GM18520 (cell line): ENCODE results near the gene ZRANB3.
"Not testable (repeated sequence)": the region's sequence is repeated elsewhere in the genome, so short reads cannot be mapped to it uniquely, and the experiment has no call there.

ENCODE experiments used
- ATAC-seq: cut with Tn5 transposase; IDR thresholded peaks from one replicate; pipeline ENCODE4 v1.9.1; 2021; ENCODE audit not compliant: unreplicated experiment

Gene ZRANB3

DNA sequence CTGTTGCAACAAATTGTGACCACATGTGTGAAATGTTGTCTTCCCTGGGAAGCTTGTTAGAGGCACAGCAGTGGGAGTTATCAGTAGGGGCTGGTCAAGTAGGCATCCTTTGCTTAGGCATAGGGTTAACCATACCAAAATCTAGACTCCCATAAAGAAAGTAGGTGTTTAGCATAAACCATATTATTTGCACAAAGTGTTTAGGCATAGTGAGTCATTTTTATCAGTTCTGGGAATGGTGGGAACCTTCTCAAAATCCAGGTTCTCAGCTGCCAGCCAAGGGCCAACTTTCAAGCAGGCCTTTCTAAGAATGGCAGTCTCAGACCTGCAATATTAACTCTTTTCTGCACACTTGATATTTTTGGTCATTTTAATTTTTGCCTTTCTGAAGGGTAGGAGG lies 390.4 kb downstream of the ZRANB3 start:
- no peak for ATAC-seq

DNA sequence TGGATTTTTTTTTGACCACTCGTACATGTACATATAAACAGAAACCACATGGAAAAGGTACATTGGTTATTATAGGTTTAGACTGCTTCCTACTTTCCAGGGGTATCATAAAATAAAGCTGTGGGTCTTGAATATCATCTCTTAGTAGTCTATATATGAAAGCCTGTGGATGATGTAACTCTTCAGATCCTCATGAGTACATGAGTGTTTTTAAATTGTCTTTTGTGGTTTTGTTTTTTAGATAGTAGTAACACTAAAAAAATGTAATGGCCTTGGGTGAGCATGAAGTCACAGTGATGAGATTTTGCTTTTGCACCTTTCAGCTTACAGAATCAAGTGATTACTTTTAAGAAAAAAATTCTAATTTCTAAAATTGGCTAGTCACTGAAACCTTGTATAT lies 398.7 kb downstream of the ZRANB3 start:
- no peak for ATAC-seq

DNA sequence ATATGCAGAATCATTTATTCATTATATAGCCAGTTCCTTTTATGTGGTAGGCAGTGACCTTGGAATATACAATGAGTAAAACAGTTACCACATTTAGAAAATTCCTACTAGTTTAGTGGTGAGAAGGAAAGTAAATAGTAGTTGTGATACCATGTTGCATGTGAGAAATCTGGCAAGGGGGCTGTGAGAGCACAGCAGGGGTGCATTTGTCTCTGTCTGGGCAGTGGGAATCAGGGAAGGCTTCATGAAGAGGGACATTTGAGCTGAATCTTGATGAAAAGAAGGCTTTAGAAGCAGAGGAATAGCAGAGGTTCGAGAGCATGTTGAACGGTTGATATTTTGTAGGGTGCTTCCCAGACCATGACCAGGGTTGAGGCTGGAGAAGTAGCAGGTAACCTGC lies 400.3 kb downstream of the ZRANB3 start:
- ATAC-seq = no peak

DNA sequence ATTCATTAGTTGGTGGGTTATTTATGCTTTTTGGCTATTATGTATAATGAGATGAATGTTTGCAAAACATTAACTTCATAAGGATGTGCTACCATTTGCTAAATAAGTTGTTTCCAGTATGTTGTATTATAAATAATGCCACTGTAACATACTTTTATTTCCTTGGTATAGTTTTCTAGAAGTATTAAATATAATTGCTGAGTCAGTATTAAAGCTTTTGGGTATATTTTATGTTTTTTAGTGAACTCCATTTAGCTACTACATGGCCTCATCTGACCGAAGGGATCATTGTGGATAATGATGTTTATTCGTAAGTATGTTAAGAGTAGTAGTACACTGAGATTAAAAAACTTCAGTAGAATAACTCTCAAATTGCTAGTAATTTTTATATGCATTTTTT lies 405.1 kb downstream of the ZRANB3 start:
- no peak for ATAC-seq

DNA sequence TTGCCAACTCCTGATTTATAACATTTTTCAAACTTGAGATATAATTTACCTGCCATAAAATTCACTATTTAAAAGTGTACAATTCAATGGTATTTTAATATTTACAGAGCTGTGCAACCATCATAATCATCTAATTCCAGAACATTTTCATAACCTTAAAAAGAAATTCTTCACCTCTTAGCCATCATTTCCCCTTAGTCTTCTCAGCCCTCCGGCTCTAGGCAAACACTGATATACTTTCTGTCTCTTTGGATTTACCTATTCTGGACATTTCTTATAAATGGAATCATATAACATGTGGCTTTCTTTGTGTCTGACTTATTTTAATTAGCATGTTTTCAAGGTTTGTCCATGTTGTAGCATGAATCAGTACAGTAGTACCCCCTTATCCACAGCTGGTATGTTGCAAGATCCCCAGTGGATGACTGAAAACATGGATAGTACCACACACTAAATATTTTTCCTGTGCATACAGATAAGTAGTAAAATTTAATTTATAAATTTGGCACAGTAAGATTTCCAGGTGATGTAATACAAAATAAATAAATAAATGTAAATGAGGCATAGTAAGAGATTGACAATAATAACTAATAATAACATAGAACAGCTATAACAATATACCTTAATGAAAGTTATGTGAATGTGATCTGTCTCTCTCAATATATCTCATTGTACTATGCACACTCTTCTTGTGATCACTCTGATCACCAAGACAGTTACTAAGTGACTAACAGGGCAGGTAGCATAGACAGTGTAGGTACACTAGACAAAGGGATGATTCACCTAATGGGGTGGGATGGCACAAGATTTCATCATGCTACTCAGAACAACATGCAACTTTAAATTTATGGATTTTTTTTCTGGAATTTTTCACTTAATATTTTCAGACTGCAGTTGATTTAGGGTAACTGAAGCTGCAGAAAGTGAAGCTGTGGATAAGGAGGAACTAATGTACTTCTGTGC lies 405.8 kb downstream of the ZRANB3 start:
- ATAC-seq = no peak

DNA sequence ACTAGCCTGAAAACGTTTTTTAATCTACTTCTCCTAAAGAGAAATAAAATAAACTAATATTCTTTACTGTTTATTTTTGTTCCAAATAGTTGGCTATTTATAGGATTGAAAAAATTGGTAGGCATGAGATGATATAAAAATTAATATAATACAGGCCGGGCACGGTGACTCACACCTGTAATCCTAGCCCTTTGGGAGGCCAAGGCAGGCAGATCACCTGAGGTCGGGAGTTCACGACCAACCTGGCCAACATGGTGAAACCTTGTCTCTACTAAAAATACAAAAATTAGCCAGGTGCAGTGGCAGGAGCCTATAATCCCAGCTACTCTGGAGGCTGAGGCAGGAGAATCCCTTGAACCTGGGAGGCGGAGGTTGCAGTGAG lies 409.4 kb downstream of the ZRANB3 start:
- not testable (repeated sequence) for ATAC-seq

DNA sequence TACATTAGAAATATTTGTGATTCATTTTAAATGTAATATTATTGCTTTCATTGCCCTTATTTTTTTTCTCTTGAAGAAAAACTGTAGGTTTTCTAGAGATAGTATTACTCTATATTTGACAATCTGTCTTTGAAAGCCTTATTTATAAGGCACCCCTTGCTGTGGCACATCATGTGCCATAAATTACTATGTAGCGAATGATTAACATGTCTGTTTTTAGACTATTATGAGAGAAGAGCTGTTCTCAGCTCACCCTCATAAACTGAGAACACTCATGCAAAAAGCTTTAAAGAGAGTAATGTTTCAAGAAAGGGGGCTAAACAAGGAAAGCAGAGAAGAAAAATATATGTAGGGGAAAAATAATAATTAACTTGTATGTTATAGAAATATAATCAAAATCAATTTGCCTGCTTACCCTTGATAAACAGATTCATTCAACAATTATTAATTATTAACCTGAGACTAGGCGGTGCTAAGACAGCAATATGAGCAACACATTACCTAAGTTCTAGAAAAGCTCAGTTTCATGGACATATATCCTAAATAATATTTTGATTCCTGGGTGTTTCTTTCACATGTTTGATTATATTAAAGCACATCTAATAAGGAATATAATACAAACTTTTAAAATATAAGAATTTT lies 409.9 kb downstream of the ZRANB3 start:
- no peak for ATAC-seq

DNA sequence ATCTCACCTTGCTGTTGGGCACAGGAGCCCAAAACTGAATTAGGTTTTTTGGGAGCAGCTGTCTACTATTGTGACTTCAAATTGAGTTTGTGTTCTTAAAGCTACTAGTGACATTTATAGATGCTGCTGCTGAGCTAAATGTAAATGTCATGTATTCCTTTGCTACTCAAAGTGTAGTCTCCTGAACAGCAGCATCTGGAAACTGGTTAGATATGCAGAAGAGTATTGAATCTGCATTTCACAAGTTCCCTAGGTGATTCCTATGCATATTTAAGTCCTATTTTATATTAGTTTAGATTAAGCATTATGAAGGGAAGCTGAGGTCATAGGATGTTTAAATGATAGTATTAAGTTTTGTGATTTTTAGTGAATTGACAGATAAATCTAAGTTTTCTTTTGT lies 411.4 kb downstream of the ZRANB3 start:
- no peak for ATAC-seq

DNA sequence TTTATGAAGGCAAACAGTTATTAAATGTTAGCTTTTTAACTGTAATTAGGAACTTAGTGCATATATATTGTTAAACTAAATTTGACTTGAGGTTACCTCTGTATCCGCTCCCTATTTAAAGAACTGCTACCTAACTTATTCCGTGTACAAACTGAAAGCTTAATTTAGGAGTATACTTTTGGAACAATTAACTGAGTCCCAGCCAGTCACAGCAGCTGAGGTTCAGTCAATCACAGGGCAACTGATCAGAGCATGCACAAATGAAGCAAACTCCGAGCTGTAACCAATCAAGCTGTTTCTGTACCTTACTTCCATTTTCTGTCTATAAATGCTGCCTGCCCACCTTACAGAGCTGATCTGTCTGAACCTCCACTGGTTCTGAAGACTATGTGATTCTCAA lies 417.7 kb downstream of the ZRANB3 start:
- ATAC-seq = no peak

DNA sequence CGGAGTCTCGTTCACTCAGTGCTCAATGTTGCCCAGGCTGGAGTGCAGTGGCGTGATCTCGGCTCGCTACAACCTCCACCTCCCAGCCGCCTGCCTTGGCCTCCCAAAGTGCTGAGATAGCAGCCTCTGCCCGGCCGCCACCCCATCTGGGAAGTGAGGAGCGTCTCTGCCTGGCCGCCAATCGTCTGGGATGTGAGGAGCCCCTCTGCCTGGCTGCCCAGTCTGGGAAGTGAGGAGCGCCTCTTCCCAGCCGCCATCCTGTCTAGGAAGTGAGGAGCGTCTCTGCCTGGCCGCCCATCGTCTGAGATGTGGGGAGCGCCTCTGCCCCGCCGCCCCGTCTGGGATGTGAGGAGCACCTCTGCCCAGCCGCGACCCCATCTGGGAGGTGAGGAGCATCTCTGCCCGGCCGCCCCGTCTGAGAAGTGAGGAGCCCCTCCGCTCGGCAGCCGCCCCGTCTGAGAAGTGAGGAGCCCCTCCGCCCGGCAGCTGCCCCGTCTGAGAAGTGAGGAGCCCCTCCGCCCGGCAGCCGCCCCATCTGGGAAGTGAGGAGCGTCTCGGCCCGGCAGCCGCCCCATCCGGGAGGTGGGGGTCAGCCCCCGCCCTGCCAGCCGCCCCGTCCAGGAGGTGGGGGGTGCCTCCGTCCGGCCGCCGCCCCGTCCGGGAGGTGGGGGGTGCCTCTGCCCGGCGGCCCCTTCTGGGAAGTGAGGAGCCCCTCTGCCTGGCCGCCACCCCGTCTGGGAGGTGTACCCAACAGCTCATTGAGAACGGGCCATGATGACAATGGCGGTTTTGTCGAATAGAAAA lies 425.3 kb downstream of the ZRANB3 start:
- ATAC-seq = not testable (repeated sequence)

DNA sequence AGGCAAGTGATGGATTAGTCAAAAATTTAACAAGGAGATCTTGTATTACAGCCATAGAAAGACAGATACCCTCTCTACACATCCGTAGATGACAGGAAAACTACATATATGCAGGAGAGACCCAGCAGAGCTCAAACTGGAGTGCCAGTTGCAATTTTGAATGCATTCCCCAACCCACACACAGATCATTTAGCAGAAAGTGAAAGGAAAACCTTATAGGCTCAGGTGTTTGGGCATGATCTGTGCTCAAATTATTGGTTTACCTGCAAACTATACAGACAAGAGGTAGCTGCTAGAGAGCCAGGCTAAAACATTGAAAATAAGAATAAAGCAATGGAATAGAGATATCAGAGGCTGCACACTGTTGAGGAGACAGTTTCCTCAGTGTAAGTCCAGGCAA lies 427.2 kb downstream of the ZRANB3 start:
- no peak for ATAC-seq

DNA sequence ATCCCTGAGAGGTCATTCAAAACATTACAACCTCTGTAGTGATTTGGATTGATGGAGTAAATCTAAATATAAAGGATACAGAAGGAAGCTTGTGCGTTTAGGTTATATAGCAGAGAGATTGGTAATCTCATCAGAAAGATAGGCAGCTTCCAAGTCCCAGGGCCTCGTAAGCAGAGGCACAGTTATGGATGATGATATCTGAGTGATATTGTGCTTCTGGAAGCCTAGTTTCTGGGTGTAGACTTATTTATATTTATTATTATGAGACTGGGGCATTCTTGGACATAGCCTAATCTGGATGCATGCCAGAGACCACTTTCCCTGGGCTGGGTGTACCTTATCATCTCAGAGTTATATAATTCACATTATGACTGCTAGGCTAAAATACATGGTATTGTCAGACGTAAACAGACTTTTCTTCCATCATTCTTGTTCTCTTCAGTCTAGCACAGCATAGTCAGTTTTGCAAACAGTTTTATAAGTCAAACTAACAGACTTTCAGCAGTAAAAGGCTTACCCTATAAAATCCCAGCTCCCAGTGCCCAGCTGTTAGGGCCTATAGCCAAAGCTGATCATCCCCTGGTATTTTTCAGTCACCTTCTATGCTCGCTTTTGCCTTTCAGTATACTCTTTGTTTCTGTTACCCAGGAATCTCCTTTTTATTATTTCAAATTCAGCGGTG lies 431.1 kb downstream of the ZRANB3 start:
- no peak for ATAC-seq

DNA sequence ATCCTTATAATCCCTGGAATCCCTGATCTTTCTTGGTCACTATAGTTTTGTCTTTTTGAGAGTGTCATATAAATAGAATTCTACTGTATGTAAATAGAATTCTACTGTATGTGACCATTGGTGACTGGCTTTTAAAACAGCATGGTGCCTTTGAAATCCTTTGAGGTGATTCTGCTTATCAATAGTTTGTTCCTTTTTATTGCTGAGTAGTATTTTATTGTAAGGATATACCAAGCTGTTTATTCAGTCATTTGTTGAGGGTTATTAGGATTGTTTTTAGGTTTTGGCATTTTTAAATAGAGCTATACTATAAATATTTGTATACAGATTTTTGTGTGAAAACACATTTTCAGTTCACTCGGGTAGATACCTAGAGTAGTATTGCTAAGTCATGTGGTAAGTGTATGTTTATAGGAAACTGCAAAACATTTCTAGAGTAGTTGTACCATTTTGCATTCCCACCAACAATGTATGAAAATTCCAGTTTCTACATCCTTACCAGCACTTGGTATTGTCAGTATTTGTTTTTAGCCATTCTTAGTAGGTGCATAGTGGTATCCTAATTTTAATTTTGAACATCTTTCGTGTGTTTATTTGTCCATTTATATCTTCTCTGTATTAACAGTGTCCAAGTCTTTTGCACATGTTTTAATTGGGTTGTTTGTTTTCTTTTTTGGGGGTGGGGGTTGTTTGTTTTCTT lies 433.3 kb downstream of the ZRANB3 start:
- no peak for ATAC-seq

DNA sequence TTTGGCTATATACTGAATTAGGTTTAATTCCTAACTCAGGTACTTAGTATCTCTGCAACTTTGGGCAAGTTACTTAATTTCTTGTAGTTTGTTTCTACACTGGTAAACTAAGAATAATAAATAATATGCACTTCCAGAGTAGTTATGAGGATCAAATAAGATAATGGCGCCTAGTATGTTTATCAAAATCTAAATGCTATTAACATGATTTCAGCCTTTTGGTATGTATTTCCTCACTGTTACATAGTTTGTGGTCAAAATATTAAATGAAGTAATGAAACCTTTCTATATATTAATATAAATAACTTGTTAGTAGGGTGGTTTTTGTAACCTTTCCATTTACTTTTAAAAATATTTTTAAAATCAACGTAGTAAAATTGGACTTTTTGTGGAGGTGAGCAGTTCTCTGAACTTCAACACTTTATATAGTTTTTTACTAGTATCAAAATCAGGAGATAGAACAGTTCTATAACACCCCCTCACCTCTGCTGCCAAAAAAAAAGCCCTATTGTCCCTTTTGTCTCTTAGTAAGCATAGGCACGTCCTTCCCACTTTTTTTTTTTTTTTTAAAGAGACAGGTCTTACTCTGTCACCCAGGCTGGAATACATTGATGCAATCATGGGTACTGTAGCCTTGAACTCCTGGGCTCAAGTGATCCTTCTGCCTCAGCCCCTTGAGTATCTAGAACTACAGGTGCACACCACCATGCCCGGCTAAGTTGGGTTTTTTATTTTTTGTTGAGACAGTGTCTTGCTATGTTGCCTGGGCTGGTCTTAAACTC lies 434.2 kb downstream of the ZRANB3 start:
- ATAC-seq = no peak

DNA sequence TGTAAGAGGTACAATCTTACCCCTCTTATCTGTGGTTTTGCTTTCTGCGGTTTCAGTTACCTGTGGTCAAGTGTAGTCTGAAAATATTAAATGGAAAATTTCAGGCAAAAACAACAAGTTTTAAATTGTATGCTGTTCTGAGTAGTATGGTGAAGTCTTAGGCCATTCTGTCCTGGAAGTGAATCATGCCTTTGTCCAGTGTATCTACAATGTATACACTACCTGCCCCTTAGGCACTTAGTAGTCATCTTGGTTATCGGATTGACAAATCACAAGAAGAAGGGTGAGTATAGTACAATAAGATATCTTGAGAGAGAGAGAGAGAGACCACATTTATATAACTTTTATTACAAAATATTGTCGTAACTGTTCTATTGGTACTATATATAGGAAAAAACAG lies 435.4 kb downstream of the ZRANB3 start:
- ATAC-seq = no peak

DNA sequence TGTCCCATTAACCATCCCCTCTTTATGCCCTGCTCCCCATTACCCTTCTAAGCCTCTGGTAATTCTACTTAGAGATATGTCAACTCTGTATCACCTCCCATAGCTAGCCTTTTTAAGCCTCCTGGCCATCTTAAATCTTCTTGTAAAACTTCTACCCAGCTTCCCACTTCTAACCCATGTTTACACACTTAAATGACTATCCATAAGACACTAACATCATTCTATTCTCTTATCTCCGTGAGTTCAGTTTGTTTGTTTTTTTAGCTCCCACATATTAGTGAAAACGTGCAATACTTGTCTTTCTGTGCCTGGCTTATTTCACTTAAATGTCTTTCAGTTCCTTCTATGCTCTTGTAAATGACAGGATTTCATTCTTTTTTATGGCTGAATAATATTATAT lies 436.5 kb downstream of the ZRANB3 start:
- no peak for ATAC-seq

DNA sequence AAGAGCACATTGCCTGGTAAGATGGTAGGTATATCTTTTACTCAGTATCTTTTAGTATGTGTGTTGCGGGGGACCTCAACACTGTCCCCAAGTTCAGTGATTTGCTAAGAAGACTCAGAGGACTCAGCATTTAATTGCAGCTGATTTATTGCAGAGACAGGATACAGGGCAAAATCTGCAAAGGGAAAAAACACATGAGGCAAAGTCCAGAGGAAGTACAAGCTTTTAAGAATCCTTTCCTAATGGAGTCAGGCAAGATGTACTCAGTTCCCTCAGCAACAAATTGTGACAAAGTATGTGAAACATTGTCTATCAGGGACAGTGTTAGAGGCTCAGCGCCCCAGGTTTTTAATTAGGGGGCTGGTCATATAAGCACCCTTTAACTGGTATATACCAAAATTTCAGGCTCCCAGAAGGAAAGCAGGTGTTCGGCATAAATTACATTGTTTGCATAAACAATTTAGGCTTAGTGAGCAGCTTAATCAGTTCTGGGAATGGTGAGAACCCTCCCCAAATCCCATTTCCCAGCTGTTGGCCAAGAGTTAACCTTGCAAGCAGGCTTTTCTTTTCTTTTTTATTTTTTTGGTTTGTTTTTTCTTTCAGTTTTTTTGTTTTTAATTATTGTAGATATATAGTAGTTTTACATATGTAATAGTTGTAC lies 437.2 kb downstream of the ZRANB3 start:
- no peak for ATAC-seq

DNA sequence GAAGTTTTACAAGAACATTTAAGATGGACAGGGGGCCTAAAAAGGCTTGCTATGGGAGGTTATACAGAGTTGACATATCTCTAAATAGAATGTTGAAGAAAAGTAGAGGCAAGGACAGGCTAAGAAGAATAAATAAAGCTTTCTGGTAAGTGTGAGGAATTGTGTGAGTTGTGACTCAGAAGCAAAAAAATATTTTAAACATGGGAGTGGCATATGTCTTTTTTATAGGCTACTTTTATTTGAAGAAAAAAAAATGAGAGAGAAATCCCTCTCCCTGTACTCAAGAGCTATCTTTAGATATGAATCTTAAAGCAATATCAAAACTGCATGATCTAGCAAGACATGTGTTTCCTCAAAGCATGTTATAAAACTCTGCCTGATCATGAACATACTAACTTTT lies 437.8 kb downstream of the ZRANB3 start:
- ATAC-seq = no peak

DNA sequence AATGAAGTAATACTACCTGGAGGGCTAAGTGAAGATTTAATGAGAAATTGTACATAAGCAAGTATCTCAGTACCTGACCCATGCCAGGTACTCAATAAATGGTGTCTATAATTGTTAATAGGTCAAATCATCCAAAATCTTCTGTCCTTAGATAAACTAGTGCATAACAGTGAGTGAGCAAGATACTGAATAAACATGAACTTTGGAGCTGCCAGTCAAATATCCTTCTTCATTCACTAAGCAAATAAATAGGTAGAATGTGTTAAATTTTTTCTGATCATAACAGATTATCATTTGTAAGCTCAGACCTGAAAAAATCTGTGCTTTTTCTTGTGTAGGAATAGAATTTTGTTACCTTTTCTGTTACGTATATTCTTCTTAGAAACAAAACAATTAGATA lies 439.3 kb downstream of the ZRANB3 start:
- no peak for ATAC-seq
